ENCODE measurements around the gene ERBIN. TPM values are rescaled to one million over a fixed set of nuclear protein-coding genes. Genes with fewer than 3 reads are reported as not detected.
"Not testable (repeated sequence)": the region's sequence is repeated elsewhere in the genome, so short reads cannot be mapped to it uniquely, and the experiment has no call there.

Gene ERBIN
- total RNA-seq, 1 donor from 2014 or later = 77.4 TPM

DNA sequence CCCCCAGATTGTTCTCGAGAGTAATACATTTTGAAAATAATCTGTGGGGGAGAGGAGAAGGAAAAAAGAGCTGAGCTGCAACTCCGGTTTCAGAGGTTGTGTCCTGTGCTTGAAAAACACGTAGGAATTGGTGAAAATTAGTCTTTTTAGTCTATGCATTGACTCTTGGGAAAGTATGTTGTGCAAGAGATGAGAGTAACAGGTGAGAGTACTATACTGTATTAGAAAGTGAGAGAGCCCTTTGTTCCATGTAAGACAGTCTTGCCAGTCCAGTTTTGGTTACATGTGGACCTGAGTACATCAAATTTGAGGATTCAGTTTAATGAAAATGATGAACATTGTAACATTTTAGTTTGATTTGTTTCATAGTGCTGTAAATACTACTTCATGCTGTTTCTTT, 27.8 kb downstream of the ERBIN start:
- TF ChIP-seq, protein P1, sequence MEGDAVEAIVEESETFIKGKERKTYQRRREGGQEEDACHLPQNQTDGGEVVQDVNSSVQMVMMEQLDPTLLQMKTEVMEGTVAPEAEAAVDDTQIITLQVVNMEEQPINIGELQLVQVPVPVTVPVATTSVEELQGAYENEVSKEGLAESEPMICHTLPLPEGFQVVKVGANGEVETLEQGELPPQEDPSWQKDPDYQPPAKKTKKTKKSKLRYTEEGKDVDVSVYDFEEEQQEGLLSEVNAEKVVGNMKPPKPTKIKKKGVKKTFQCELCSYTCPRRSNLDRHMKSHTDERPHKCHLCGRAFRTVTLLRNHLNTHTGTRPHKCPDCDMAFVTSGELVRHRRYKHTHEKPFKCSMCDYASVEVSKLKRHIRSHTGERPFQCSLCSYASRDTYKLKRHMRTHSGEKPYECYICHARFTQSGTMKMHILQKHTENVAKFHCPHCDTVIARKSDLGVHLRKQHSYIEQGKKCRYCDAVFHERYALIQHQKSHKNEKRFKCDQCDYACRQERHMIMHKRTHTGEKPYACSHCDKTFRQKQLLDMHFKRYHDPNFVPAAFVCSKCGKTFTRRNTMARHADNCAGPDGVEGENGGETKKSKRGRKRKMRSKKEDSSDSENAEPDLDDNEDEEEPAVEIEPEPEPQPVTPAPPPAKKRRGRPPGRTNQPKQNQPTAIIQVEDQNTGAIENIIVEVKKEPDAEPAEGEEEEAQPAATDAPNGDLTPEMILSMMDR (conservative IDR thresholded peaks at IDR 0.05; ENCODE audit: low read depth, low read length) = no peak
- no peak overlapping the region for H3K4me3 ChIP-seq (ENCODE audit: low read depth, low read length)
- DNase-seq (ENCODE audit: low read depth) = no peak

DNA sequence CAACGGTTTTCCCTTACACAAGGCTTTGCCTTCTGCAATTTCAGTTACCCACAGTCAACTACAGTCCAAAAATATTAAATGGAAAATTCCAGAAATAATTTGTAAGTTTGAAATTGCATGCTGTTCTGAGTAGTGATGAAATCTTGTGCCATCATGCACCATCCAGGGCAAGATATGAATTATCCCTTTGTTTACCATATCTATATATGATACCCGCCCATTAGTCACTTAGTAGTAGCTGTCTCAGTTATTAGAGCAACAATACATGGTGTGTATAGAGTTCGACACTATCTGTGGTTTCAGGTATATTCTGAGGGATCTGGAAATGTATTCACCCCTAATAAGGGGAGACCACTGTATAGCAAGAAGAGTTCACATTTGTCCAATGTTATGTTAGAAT, 29.4 kb downstream of the ERBIN start:
- no peak for DNase-seq (ENCODE audit: low read depth)
- no peak overlapping the region for H3K4me3 ChIP-seq (ENCODE audit: low read depth, low read length)
- TF ChIP-seq, protein P1 (conservative IDR thresholded peaks at IDR 0.05; ENCODE audit: low read depth, low read length) = no peak

DNA sequence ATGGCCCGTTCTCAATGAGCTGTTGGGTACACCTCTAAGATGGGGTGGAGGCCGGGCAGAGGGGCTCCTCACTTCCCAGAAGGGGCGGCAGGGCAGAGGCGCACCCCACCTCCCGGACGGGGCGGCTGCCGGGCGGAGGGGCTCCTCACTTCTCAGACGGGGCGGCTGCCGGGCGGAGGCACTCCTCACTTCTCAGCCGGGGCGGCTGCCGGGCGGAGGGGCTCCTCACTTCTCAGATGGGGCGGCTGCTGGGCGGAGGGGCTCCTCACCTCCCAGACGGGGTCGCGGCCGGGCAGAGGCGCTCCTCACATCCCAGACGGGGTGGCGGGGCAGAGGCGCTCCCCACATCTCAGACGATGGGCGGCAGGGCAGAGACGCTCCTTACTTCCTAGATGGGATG, 31.3 kb downstream of the ERBIN start:
- not testable (repeated sequence) for DNase-seq (ENCODE audit: low read depth); H3K4me3 ChIP-seq (ENCODE audit: low read depth, low read length)

DNA sequence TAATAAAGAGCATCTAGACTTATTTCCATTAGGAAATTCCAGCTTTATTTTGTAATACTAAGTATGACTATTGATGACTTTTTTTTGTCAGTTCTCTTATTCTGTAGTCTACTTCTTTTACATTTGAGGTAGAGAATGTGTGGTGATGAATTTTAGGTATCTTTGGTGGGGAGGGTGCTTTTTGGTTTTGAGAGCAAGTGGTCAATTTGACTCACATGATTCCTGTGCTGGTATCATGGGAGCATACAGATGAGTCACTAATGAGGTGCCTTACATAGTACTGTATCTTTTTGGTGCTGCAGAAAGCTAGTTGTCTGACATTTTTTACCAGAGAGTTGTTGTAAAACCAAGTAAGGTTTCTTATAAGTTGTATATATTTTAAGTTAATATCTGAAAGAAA, 35.3 kb downstream of the ERBIN start:
- no peak for DNase-seq (ENCODE audit: low read depth)
- no peak overlapping the region for H3K4me3 ChIP-seq (ENCODE audit: low read depth, low read length)
- TF ChIP-seq, protein P1 (conservative IDR thresholded peaks at IDR 0.05; ENCODE audit: low read depth, low read length) = no peak

DNA sequence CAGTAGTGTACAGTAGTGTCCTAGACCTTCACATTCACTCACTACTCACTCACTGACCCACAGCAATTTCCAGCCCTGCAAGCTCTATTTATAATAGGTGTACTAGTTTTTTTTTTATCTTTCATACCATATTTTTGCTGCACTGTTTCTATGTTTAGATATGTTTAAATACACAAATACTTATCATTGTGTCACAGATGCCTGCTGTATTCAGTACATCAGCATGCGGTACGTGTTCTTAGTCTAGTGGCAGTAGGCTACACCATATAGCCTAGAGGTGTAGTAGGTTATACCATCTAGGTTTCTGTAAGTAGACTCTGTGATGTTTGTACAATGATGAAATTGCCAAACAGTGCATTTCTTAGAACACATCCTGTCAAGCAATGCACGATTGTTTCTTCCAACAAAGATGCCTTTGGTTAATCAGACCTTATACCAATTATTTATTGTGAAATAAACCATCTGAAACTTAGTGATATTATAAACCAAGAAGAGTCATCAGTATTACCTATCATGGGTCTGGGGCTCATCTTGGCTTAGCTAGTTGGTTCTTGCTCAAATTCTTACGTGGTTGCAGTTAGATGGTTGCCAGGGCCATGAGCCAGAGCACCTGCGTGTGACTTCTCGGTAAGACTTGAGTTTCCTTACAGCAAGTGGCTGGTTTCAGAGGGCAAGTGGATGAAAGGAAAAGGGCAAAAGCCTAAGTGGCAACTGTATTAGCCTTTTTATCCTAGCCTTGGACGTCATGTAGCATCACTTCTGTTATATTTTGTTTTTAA, 41.1 kb downstream of the ERBIN start:
- TF ChIP-seq, protein P1 (conservative IDR thresholded peaks at IDR 0.05; ENCODE audit: low read depth, low read length) = no peak
- H3K4me3 ChIP-seq (ENCODE audit: low read depth, low read length) = no peak overlapping the region
- no peak for DNase-seq (ENCODE audit: low read depth)

DNA sequence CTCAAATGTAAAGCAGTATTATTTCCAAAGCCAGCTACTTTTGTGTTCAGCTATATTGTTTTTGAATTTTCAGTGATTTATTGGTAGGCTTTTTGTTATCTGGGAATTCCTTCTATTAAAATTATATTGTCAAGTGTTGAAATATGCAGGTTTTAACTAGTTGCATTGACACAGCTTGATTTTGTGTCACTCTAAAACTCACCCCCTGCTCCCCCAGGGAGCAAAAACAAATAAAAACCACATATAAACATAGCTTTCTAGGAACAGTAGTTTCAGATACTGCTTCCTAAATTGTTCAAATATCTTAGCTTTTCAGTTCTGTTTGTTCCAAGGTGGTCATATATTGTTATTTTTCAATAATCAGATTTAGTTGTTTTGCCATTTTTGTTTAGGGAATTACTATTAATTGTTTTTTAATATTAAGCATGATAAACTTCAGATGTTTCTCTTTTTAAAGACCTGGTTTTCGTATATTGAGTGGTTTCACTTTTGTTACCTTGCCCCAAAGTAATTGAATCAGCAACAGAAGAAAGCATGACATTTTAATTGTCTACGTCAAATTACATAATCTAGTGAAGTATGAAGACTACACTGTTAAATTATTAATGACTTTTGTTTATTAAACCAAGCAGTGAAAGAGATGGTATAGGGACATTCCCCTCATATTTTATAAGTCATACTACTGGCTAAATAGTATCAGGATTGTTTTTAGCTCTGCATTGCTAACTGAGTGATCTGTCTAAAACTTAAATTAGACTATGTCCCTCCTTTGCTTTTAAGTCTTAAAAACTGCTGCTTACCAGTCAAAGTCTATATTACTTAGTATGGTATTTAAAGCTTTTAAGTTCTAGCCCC, 43.4 kb downstream of the ERBIN start:
- TF ChIP-seq, protein P1 (conservative IDR thresholded peaks at IDR 0.05; ENCODE audit: low read depth, low read length) = no peak
- no peak for DNase-seq (ENCODE audit: low read depth)
- H3K4me3 ChIP-seq (ENCODE audit: low read depth, low read length) = no peak overlapping the region

DNA sequence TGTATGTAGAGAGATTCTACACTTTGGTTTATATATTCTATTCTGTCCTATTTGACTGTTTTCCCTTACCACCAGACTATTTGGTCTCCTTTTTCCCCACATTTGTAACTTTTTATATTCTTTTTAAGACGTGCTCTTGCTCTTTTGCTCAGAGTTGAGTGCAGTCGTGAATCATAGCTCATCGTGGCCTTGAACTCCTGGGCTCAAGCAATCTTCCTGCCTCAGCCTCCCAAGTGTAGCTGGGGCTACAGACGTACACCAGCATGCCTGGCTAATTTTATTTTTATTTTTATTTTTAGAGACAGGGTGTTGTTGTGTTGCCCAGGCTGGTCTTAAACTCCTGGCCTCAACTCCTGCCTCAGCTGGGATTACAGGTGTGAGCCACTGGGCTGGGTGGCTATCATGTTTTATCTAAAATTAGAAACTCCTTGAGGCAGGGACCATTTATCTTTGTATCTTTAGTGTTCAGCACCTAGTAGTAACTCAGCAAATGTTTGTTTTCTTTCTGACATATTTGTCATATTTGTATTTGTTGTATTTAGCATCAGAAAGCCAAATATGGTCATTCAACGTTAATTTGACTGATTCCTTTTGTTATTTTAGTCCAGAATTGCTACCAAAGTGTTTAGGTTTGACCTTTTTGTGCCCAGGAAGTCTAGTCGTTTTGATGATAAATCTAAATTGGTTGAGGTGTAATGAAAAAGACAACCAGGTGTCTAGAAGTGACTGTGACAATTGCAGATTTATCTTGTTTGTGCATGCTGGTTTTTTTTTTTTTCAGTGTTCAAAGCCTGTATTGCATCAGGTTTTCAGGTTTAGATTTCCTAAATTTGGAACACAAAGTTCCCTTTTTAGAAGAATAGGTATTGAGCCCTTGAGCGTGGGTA, 44.3 kb downstream of the ERBIN start:
- no peak overlapping the region for H3K4me3 ChIP-seq (ENCODE audit: low read depth, low read length)
- TF ChIP-seq, protein P1 (conservative IDR thresholded peaks at IDR 0.05; ENCODE audit: low read depth, low read length) = no peak
- DNase-seq (ENCODE audit: low read depth) = no peak

Data from epithelial cell of proximal tubule (primary cell).